Measurements from ENCODE around the gene EFL1.
"Not testable (repeated sequence)": the region's sequence is repeated elsewhere in the genome, so short reads cannot be mapped to it uniquely, and the experiment has no call there.

EFL1 gene

DNA sequence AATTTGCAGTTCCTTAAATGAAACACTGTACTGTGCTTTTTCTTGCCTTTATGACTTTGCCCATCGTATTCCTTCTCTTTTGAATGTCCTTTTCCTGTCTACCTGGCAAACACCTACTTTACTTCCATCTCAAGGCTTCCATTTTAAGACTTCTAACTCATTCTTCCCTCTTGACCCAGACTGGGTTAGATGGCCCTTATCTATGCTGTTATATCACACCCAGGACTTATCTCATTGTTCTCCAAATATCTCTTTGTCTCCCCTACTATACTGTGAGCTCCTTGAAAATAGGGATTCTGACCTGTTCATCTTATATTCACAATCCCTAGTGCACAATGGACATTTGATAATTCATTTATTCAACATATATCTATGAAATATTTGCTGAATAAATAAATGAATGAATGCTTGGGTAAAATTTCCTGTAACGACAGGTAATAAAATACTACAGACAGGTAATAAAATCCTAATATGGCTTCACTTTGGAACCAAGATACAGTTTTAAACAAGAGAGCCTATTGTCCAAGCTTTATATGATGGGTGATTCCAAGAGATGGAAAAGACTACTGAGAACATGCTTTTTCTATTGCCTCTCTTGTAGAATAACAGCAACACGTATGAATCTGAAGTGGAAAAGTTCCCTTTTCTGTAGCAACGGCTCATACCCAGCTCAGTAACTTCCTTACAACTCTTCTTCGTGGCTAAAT lies 22.7 kb downstream of the EFL1 start:
- H3K27ac ChIP-seq (ENCODE audit: low read depth, low read length, severe bottlenecking): no peak overlapping the region
- H3K9me3 ChIP-seq (ENCODE audit: control insufficient read depth, low read length): no peaks in the 10 kb centered on the region
- H3K36me3 ChIP-seq (ENCODE audit: control insufficient read depth, insufficient read depth, low read length): peaks cover 25% of the 10 kb centered on the region
- no peaks in the 10 kb centered on the region for H3K4me1 ChIP-seq (ENCODE audit: control insufficient read depth, insufficient read depth, low read length, poor library complexity, severe bottlenecking)
- WGBS, 2 experiments (ENCODE audit: insufficient coverage in 2 of 2): 98 to 100% methylated on average over 1 to 3 of the region's 5 CpGs
- H3K4me3 ChIP-seq (ENCODE audit: extremely low read depth, insufficient read depth, low read length, poor library complexity, severe bottlenecking): no peak overlapping the region

DNA sequence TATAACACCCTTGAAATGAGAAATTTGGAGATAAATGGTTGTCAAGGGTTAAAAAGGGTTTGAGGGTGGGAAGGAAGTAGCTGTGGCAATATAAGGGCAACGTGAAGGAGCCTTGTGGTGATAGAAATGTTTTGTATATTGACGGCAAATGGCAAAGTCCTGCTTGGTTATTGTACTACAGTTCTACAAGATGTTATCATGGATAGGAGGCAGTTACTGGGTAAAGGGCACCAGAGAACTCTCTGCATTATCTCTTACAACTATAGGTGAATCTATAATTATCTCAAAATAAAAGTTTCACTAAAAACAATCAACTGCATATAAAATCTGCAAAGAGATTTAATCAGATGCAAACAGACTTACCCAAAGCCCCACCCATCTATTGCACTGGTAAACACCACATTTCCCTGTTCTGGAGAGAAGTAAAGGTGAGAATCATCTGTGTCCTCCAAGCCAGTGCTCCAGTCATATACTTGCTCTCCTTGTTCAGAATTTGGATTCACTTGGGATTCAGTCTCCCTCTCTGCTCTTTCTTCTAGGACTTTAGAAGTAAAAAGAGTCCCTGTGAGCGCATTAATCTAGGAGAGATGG lies 24.5 kb downstream of the EFL1 start:
- H3K4me1 ChIP-seq (ENCODE audit: control insufficient read depth, insufficient read depth, low read length, poor library complexity, severe bottlenecking); H3K27ac ChIP-seq (ENCODE audit: low read depth, low read length, severe bottlenecking); H3K4me3 ChIP-seq (ENCODE audit: extremely low read depth, insufficient read depth, low read length, poor library complexity, severe bottlenecking); H3K9me3 ChIP-seq (ENCODE audit: control insufficient read depth, low read length): not testable (repeated sequence)
- 86 to 94% methylated on average over 2 of the region's 3 CpGs for WGBS, 2 experiments (ENCODE audit: insufficient coverage in 2 of 2)
- H3K36me3 ChIP-seq (ENCODE audit: control insufficient read depth, insufficient read depth, low read length): peaks cover 25% of the 10 kb centered on the region

DNA sequence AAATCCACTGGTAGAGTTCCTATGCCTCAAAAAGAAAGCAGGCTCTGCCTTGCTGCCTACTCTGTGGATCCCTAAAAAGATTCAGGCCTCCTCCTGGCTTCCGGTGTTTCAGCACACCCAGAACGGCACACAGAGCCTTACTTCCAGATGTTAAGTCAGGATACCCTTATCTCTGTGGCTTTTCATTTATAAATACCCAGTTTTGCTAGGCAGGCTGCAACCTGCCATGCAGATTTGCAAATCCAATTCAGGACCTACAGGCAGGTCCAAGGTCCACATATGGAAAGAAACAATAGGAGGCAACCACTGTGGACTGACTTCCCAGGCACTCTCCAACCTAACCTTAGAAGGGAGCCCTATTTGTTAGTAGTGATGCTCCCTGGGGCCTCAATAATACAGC lies 30.7 kb downstream of the EFL1 start:
- no peaks in the 10 kb centered on the region for H3K9me3 ChIP-seq (ENCODE audit: control insufficient read depth, low read length)
- no peak overlapping the region for H3K4me3 ChIP-seq (ENCODE audit: extremely low read depth, insufficient read depth, low read length, poor library complexity, severe bottlenecking)
- peaks cover 12% of the 10 kb centered on the region for H3K36me3 ChIP-seq (ENCODE audit: control insufficient read depth, insufficient read depth, low read length)
- no peaks in the 10 kb centered on the region for H3K4me1 ChIP-seq (ENCODE audit: control insufficient read depth, insufficient read depth, low read length, poor library complexity, severe bottlenecking)
- WGBS, 2 experiments (ENCODE audit: insufficient coverage in 2 of 2): 75 to 100% methylated on average over 2 of the region's 2 CpGs
- no peak overlapping the region for H3K27ac ChIP-seq (ENCODE audit: low read depth, low read length, severe bottlenecking)

DNA sequence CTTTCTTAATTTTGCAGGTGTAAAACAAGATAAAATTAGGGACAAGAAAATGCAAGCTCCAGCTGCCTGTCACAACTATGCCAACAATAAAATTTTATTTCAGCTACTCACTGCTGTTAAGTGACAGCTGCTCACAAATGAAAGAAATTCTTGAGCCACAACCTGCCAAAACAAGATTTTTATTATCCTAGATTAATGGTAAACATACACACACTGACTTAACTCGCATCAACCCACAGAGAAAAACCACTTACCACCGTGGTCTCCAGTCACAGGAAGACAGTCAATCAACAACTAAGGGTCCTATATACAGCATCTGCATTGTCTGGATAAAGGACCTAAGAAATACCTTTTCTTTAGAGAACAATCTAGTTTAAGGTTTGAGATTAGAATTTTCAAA lies 31.3 kb downstream of the EFL1 start:
- H3K27ac ChIP-seq (ENCODE audit: low read depth, low read length, severe bottlenecking): no peak overlapping the region
- peaks cover 18% of the 10 kb centered on the region for H3K36me3 ChIP-seq (ENCODE audit: control insufficient read depth, insufficient read depth, low read length)
- 80 to 100% methylated on average over 1 of the region's 2 CpGs for WGBS, 2 experiments (ENCODE audit: insufficient coverage in 2 of 2)
- H3K9me3 ChIP-seq (ENCODE audit: control insufficient read depth, low read length): no peaks in the 10 kb centered on the region
- H3K4me3 ChIP-seq (ENCODE audit: extremely low read depth, insufficient read depth, low read length, poor library complexity, severe bottlenecking): no peak overlapping the region
- no peaks in the 10 kb centered on the region for H3K4me1 ChIP-seq (ENCODE audit: control insufficient read depth, insufficient read depth, low read length, poor library complexity, severe bottlenecking)

DNA sequence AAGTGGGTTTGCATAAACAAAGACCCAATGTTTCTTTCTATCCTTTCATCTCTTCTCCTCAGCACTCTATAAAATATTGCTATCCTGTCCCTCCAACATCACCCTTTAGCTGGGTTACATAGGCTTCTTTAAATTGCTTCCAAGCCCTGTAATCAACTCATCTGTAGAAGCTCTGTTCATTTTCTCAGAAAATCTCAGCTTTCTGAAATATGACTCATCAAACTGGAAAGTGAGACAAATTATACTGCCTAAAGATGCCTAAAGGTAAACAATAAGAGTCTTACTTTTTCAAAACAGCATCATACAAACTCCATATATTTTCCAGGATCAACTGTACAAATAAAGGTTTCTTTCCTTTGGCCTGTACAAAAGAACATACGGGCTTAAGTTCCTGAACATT lies 33.8 kb downstream of the EFL1 start:
- Histone ChIP-seq H3K4me3 (ENCODE audit: extremely low read depth, insufficient read depth, low read length, poor library complexity, severe bottlenecking) (no peak overlapping the region), H3K4me1 (ENCODE audit: control insufficient read depth, insufficient read depth, low read length, poor library complexity, severe bottlenecking) (no peaks in the 10 kb centered on the region), H3K9me3 (ENCODE audit: control insufficient read depth, low read length) (no peaks in the 10 kb centered on the region), H3K36me3 (ENCODE audit: control insufficient read depth, insufficient read depth, low read length) (peaks cover 19% of the 10 kb centered on the region), H3K27ac (ENCODE audit: low read depth, low read length, severe bottlenecking) (no peak overlapping the region)
- no CpG with 5 or more reads among the region's 1 CpG for WGBS, 2 experiments (ENCODE audit: insufficient coverage in 2 of 2)

DNA sequence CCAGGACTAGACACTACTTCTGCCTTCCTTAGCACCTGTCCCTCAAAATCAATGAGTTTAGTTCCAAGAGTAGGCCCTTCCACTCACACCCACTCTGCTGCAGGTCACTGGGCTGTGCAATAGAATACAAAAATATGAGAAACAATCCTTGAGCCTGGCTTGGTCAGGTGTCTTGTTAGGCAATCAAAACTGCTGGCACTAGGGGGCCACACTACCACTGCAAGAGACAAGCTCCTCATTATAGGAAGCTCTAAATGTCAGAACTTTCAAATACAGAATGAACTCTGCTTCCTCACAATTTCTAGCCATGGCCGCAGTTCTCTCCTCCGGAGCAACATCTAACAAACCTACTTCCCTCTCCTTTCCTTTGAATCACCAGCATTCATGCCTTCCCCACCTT lies 41.0 kb downstream of the EFL1 start:
- WGBS, 2 experiments (ENCODE audit: insufficient coverage in 2 of 2): 75 to 84% methylated on average over 2 of the region's 2 CpGs
- not testable (repeated sequence) for H3K4me3 ChIP-seq (ENCODE audit: extremely low read depth, insufficient read depth, low read length, poor library complexity, severe bottlenecking); H3K4me1 ChIP-seq (ENCODE audit: control insufficient read depth, insufficient read depth, low read length, poor library complexity, severe bottlenecking); H3K9me3 ChIP-seq (ENCODE audit: control insufficient read depth, low read length); H3K27ac ChIP-seq (ENCODE audit: low read depth, low read length, severe bottlenecking); H3K36me3 ChIP-seq (ENCODE audit: control insufficient read depth, insufficient read depth, low read length)

DNA sequence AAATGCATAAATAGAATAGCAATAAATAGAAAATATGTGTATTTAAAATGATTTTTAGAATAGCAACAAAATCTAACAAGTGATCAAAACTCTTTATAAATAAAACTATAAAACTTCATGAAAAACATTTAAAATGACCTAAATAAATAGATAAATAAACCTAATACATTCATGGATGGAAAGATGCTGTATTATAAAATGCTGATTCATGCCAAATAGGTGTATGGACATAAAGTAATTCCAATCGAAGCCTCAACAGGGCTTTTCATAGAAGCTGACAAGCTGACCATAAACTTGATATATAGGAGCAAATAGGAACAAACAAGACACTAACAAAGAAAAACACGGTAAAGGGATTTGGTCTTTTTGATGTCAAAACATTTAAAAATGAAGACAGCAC lies 46.4 kb downstream of the EFL1 start:
- H3K4me1 ChIP-seq (ENCODE audit: control insufficient read depth, insufficient read depth, low read length, poor library complexity, severe bottlenecking); H3K27ac ChIP-seq (ENCODE audit: low read depth, low read length, severe bottlenecking); H3K4me3 ChIP-seq (ENCODE audit: extremely low read depth, insufficient read depth, low read length, poor library complexity, severe bottlenecking); H3K9me3 ChIP-seq (ENCODE audit: control insufficient read depth, low read length); H3K36me3 ChIP-seq (ENCODE audit: control insufficient read depth, insufficient read depth, low read length): not testable (repeated sequence)
- WGBS, 2 experiments (ENCODE audit: insufficient coverage in 2 of 2): no CpG with 5 or more reads among the region's 2 CpGs

DNA sequence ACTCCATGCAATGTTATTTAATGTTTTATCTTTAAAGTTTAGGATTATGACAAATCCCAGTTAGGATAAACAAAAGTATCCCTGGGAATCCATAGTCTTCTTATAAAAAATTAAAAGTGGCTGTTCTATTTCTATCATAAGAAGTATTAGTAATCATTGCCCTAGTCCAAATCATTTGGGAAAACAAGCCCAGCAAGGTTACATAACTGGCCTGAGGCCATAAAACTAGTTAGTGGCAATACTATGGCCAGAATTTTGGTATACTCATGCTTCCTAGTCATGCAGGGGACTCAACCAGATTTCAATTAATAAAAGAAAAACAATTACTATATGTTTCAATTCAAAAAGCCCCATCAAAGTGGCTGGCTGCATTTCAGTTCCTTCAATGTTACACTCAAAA lies 50.3 kb downstream of the EFL1 start:
- not testable (repeated sequence) for H3K36me3 ChIP-seq (ENCODE audit: control insufficient read depth, insufficient read depth, low read length); H3K4me3 ChIP-seq (ENCODE audit: extremely low read depth, insufficient read depth, low read length, poor library complexity, severe bottlenecking)

DNA sequence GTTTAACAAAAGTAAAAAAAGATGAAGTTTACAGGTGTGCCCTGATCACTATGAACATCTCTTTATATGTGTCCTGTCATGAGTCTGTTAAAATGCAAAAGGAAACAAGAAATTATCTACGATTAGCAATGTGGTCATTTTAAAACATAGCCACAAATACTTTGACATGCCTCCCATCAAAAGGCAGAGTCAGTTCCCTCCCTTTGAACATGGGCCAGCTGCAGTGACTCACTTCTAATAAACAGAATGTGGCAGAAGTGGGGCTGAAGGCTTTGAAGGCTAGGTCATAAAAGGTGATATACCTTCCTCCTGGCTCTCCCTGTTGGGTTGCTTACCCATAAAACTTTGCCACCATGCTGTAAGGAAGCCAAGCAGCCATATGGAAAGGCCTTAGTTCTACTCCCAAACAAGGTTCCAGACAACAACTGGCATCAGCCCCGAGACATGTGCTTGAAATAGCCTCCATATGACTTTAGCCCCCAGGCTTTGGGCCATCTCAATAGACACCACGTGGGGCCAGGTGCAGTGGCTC lies 52.4 kb downstream of the EFL1 start:
- not testable (repeated sequence) for H3K4me3 ChIP-seq (ENCODE audit: extremely low read depth, insufficient read depth, low read length, poor library complexity, severe bottlenecking); H3K9me3 ChIP-seq (ENCODE audit: control insufficient read depth, low read length); H3K4me1 ChIP-seq (ENCODE audit: control insufficient read depth, insufficient read depth, low read length, poor library complexity, severe bottlenecking); H3K36me3 ChIP-seq (ENCODE audit: control insufficient read depth, insufficient read depth, low read length); H3K27ac ChIP-seq (ENCODE audit: low read depth, low read length, severe bottlenecking)
- WGBS, 2 experiments (ENCODE audit: insufficient coverage in 2 of 2): 89 to 91% methylated on average over 2 of the region's 3 CpGs

More for the DNA sequence above, 50.3 kb downstream of the EFL1 start:
- not testable (repeated sequence) for H3K9me3 ChIP-seq (ENCODE audit: control insufficient read depth, low read length); H3K27ac ChIP-seq (ENCODE audit: low read depth, low read length, severe bottlenecking); H3K4me1 ChIP-seq (ENCODE audit: control insufficient read depth, insufficient read depth, low read length, poor library complexity, severe bottlenecking)

DNA sequence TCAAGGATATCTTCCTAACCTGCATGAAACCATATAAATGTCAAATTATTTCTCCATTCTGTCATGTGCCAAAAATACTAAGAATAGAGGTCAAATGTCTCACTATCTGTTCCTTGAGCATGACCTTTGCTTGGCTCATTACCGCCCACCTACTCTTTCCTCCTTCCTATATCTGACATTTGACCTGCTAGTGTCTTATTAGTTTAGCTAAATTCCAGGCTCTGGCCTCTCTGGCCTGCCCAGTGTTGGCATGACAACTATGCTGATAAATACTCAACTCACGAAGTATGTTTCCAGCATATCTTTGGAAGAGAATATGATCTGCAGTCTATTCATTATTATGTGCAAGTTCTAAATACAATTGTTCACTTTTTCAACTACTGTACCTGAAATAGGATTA lies 58.0 kb downstream of the EFL1 start:
- not testable (repeated sequence) for H3K4me3 ChIP-seq (ENCODE audit: extremely low read depth, insufficient read depth, low read length, poor library complexity, severe bottlenecking); H3K27ac ChIP-seq (ENCODE audit: low read depth, low read length, severe bottlenecking); H3K36me3 ChIP-seq (ENCODE audit: control insufficient read depth, insufficient read depth, low read length); H3K4me1 ChIP-seq (ENCODE audit: control insufficient read depth, insufficient read depth, low read length, poor library complexity, severe bottlenecking); H3K9me3 ChIP-seq (ENCODE audit: control insufficient read depth, low read length)
- no CpG with 5 or more reads among the region's 2 CpGs for WGBS, 2 experiments (ENCODE audit: insufficient coverage in 2 of 2)

DNA sequence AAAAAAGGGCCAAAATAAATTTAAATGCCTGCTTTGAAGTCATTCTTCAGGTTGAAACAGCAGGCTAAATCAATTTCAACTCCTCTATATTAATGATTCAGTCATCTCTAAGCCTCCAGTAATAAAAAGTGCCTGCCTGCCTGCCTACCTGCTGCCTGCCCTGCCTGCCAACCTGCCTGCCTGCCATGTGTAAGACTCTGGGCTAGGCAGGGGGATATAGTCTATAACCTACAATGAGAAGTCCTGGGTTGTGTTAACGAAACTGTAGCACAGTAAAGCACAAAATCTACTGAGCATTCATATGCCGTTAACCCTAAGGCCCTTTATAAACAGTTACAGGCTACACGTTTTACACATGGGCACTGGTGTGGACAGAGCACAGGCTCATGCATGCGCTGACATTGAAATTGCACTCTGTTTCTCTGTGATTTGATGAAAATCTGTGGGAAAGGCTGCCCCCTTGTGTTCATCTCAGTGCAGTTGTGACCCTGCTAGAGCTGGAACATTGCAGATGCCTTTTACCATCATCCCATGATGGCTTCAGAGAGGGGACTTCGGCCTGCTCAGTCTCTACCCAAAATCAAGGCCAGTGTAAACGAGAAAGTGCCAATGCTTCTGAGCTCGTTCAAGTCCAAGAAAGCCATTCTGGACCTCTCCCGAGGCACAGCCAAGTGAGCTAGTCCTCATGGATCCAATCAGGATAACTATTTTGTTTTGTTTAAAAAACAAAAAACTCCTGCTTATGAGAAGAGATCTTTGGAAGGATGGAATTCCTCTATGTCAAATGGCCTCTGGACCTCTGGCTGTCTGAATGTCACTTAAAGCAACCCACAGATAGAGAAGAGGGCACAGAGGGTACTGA lies 64.6 kb downstream of the EFL1 start:
- H3K36me3 ChIP-seq (ENCODE audit: control insufficient read depth, insufficient read depth, low read length): no peaks in the 10 kb centered on the region
- H3K27ac ChIP-seq (ENCODE audit: low read depth, low read length, severe bottlenecking): no peak overlapping the region
- H3K4me1 ChIP-seq (ENCODE audit: control insufficient read depth, insufficient read depth, low read length, poor library complexity, severe bottlenecking): peaks cover 4% of the 10 kb centered on the region
- H3K4me3 ChIP-seq (ENCODE audit: extremely low read depth, insufficient read depth, low read length, poor library complexity, severe bottlenecking): no peak overlapping the region
- WGBS, 2 experiments (ENCODE audit: insufficient coverage in 2 of 2): 52 to 63% methylated on average over 4 to 5 of the region's 8 CpGs
- no peaks in the 10 kb centered on the region for H3K9me3 ChIP-seq (ENCODE audit: control insufficient read depth, low read length)
